CD4-positive, alpha-beta T cell treated with Interleukin-10 for 1 hour (primary cell): ENCODE results near the gene GRK1.

Experiments
- DNase-seq: peaks from one replicate; pipeline ENCODE4 v3.0.0-alpha.2; 2020

Gene GRK1

GRCh38 chr13:113632706-113633484 lies 34.1 kb upstream of the GRK1 start:
- no peak for DNase-seq

- no peak for DNase-seq
Measured at GRCh38 chr13:113633485-113633873, 33.5 kb upstream of the GRK1 start.

DNA sequence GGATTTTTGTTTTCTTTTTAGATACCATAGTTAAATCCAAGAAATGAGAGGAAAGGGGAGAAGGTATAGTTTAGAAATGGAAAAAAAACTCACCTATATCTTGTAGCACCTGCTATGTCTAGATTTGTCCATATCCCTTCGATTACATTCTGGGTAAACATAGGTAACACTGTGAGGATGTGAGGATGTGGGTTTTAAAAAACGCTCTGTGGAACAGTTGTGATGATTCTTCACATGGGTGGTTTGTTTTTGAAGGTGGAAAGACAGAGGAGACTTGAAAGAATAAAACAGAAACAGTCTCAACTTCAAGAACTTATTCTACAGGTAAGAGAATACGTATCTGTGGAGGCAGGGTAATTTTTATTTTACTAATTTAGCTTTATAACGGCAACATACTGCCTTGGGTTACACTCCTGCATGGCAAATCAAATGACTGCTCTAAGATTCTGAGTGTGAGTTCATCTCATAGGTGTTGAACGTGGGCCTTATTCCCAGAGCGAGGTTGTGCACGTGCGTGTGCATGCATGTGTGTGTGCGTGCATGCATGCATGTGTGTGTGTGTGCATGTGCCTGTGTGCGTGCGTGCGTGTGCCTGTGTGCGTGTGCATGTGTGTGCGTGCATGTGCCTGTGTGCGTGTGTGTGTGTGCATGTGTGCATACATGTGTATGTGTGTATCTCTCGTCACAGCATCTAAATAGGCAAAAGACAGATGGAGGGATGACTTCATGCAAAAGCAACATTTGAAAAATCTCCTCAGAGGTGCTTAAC lies 32.6 kb upstream of the GRK1 start:
- no peak for DNase-seq

- no peak for DNase-seq
Measured at GRCh38 chr13:113635048-113635420, 32.0 kb upstream of the GRK1 start.

DNA sequence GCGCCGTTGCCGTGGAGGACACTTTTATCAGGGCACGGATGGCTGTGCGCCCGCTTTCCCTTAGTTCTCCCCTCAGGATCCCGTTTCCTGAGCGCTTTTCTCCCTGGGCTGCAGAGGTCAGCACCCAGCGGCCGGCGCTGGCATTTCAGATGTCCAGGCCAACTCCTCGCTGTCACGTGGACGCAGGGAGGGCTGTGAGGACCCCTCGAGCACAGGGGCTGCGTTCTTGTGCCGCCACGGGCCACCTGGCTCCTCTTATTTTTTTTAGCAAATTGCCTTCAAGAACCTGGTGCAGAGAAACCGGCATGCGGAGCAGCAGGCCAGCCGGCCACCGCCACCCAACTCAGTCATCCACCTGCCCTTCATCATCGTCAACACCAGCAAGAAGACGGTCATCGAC lies 31.3 kb upstream of the GRK1 start:
- no peak for DNase-seq

GRCh38 chr13:113636266-113636963 lies 30.6 kb upstream of the GRK1 start:
- DNase-seq, result no peak

GRCh38 chr13:113637262-113638160 lies 29.5 kb upstream of the GRK1 start:
- DNase-seq, result no peak

- DNase-seq, result no peak
Measured at GRCh38 chr13:113638173-113638746, 28.8 kb upstream of the GRK1 start.

GRCh38 chr13:113638806-113639205 lies 28.2 kb upstream of the GRK1 start:
- DNase-seq, result no peak

GRCh38 chr13:113639616-113640262 lies 27.3 kb upstream of the GRK1 start:
- DNase-seq, result no peak

GRCh38 chr13:113641426-113641825 lies 25.6 kb upstream of the GRK1 start:
- no peak for DNase-seq

- DNase-seq, result no peak
Measured at GRCh38 chr13:113642563-113642962, 24.5 kb upstream of the GRK1 start.

DNA sequence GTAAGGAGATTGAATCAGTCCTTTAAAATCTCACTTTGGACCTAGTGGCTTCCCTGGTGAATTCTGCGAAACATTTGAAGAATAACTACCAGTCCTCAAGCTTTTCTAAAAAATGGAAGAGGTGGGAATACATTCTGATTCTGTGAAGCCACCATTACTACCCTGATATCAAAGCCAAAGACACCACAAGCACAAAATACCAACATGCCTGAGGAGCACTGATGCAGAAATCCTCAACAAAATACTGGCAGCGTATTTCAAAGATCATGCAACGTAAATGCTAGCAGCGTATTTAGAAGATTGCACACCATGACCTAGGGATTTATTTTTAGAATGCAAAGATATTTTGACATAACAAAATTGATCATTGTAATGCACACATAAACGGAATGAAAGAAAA lies 23.4 kb upstream of the GRK1 start:
- no peak for DNase-seq

DNA sequence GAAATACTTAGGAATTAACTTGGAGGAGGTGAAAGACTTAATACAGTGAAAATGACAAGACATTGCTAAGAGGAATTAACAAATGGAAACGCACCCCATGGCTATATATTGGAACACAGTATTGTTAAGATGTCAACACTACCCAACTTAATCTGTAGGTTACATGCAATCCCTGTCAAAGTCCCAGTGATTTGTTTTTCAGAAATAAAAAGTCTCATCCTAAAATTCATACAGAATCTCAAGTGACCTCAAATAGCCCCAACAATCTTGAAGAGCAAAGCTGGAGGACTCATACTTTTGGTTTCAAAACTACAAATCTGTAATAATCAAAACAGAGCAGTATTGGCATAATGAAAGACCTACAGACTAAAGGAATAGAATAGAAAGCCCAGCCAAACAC lies 22.2 kb upstream of the GRK1 start:
- no peak for DNase-seq

- no peak for DNase-seq
Measured at GRCh38 chr13:113645329-113645728, 21.7 kb upstream of the GRK1 start.

DNA sequence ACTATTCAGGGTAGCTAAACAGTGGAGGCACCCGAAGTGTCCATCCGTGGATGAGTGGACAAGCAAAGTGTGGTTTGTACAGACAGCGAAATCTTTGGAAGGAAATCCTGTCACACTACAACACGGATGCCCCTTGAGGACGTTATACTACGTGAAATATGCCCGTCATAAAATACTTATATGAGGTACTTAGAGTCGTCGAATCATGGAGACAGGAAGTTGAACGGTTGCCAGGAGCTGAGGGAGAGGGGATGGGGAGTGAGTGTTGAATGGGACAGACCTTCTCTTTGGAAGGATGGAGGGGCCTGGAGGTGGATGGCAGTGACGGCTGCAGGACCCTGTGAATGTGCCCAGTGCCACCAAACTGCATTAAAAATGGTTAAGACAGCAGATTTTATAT lies 20.6 kb upstream of the GRK1 start:
- no peak for DNase-seq

DNA sequence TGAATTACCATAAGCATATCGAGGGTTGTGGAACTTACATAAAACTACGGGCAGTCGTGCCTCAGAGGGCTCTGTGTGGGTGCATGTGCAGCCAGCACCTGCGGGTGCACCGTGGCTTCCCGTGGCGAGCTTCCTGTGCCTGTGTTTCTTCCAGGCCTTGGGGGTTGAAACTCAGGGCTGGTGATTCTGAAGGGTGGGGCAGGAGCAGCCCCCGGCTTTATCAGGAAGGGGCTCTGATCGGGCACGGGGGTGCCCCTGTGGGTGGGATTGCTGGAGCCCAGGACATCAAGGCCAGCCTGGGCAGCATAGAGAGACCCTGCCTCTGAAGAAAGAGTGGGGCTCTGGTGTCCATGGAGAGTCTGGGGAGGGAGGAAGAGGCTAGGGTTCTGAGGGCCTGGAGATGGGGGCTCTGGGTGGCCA lies 20.1 kb upstream of the GRK1 start:
- no peak for DNase-seq

GRCh38 chr13:113647351-113648215 lies 19.4 kb upstream of the GRK1 start:
- no peak for DNase-seq

- DNase-seq, result no peak
Measured at GRCh38 chr13:113648216-113648610, 18.8 kb upstream of the GRK1 start.

DNA sequence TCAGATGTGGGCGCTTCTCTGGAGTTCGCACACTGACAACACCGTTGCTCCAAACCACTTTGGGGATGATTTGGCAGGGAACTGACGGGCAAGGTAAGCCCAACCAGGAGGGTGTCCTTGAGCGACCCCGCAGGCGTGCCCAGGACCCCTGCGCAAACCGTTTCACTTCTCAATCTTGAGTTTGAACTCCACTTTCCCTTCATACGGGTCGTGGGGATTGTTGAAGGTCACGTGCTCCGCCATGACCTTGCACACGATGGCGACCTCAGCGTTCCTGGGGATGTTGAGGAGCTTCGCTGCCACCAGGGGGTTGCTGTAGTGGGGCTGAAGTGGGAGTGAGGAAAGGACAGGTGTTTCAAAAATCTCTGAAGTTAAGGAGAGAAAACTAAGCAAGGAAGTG lies 17.8 kb upstream of the GRK1 start:
- DNase-seq, result no peak

DNA sequence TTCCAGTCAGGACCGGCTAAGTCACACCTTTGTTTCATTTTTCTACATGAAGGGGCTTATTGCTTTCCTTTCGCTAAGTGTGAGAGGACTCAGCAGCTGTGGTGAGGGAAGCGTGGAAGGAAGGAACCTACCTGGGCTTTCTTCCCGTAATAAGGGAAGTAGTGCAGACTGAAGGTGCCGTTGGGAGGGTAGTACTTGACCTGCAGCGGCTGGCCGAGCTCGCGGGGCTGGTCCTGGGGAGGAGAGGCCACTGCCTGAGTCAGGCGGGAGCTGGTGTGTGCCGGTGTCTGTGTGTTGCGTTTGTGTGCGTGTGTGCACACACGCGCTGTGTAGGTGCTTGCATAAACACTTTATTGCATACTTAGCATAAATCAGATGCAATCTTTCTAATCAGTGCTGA lies 16.7 kb upstream of the GRK1 start:
- no peak for DNase-seq
